Loucy (cell line): ENCODE data around the gene TRMU.

ENCODE experiments used
- EZH2phosphoT487 ChIP-seq: fragments of 200-600 bp; IDR thresholded peaks from 2 replicates; pipeline ENCODE4 v1.6.1; 2018; ENCODE audit warnings: antibody characterized with exemption, mild to moderate bottlenecking, moderate library complexity, borderline replicate concordance
- TF ChIP-seq, protein P1 (sequence below): fragments of 200-600 bp; sonication (generic); conservative IDR thresholded peaks from 2 replicates; pipeline ENCODE4 v1.5.1; 2014; ENCODE audit warnings: mild to moderate bottlenecking, antibody characterized with exemption, low read length

DNA sequence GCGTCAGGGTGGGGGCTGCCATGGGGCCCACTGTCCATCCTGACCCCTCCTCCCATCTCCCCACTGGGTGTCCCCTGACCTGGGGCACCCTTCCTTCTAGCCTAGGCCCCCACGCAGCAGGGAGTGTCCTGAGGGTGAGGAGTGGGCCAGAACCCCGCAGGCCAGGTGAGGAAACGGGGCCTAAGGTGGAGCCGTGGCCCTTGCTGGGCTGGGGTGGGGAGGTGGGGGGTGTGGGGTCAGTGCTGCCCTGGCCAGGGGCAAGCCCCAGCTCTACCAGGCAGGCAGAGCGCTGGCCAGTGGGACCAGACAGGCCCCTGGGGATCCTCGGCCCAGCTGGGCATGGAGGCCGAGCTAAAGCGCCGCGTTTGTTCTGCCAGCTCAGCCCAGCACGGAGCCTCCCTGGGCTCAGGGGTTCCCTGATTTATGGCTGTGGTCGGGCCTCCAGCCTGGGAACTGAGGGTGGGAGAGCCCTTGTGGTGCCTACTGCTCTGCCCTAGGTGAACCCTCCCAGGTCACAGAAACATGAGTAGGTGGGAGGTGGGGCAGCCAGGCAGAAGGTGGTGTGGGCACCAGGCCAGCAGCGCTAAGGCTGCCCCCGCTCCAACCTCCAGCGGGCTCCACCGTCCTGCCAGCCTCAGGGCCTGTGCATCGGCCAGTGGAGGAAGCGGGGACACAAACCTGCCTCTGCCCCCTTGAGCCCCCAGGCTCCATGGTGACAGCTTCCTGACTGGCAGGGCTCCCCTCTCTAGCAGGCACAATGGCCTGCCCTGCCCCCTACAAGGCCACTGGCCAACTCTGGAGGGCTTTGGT, 22.4 kb downstream of the TRMU start:
- TF ChIP-seq, protein P1, sequence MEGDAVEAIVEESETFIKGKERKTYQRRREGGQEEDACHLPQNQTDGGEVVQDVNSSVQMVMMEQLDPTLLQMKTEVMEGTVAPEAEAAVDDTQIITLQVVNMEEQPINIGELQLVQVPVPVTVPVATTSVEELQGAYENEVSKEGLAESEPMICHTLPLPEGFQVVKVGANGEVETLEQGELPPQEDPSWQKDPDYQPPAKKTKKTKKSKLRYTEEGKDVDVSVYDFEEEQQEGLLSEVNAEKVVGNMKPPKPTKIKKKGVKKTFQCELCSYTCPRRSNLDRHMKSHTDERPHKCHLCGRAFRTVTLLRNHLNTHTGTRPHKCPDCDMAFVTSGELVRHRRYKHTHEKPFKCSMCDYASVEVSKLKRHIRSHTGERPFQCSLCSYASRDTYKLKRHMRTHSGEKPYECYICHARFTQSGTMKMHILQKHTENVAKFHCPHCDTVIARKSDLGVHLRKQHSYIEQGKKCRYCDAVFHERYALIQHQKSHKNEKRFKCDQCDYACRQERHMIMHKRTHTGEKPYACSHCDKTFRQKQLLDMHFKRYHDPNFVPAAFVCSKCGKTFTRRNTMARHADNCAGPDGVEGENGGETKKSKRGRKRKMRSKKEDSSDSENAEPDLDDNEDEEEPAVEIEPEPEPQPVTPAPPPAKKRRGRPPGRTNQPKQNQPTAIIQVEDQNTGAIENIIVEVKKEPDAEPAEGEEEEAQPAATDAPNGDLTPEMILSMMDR, result no peak
- no peak for TF ChIP-seq EZH2phosphoT487
